ENCODE measurements around the gene FAM234B.

The FAM234B gene

DNA sequence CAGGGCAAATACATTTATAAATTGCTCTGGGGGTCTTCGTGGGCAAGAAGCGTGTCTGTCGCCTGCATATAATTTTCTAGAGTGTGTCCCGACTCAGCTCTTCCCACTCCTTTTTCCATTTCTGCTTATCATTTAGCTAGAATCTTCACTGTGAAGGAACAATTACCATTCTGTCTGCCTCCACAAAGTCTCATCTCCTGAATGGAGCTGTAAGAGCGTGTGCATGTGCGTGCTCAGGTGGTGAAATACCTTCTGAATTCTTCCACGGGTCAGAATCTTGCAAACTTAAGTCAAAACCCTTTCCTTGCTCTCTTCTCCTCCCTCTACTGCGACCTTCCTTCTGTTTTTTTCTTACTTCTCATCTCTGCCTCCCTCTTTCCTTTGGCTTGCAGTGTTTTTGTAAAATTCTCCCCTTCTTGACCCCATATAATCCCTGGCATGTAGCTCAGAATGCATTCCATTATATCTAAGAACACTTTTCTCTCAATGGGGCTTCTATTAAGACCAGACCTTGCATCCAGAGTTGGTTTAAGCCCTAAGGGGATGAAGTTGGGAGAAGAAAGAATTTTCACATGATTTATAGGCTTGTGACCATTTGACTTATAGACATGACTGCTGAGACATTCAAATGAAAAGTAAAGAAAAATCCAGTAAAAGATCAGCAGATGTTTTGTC, 84.2 kb downstream of the FAM234B start:
- POLR2A ChIA-PET: no interaction called here

DNA sequence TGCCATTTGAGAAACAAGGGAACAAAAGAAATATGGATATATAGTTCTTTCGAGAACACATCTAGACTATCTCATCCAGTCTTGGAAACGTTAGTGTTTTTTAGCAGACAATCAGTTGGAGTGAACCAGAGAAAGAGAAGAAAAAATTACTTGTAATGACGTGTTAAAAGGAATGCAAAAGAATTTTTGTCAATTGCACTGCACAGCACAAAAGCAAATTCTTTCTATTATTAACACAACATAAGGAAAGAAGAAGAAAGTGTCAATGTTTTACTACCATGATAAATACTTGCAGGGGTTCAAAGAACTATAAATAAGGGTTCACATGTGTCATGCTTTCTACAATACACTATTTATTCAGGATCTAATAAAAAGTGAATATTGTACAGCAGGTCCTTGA, 86.8 kb downstream of the FAM234B start:
- POLR2A ChIA-PET: no interaction called here
- TF ChIP-seq SUZ12 (IDR thresholded peaks at IDR 0.05): no peak
- no peak for TF ChIP-seq BHLHE40 (IDR thresholded peaks at IDR 0.05; ENCODE audit: borderline replicate concordance)
- TF ChIP-seq CTBP1 (IDR thresholded peaks at IDR 0.05; ENCODE audit: borderline replicate concordance): no peak
- CTCF ChIA-PET: no interaction called here
- no peak for DNase-seq (ENCODE audit: extremely low spot score)

More for the DNA sequence above, 84.2 kb downstream of the FAM234B start:
- TF ChIP-seq FOXM1 (IDR thresholded peaks at IDR 0.05; ENCODE audit: borderline replicate concordance) (no peak), CTBP1 (IDR thresholded peaks at IDR 0.05; ENCODE audit: borderline replicate concordance) (no peak)
- TF ChIP-seq, protein P1, sequence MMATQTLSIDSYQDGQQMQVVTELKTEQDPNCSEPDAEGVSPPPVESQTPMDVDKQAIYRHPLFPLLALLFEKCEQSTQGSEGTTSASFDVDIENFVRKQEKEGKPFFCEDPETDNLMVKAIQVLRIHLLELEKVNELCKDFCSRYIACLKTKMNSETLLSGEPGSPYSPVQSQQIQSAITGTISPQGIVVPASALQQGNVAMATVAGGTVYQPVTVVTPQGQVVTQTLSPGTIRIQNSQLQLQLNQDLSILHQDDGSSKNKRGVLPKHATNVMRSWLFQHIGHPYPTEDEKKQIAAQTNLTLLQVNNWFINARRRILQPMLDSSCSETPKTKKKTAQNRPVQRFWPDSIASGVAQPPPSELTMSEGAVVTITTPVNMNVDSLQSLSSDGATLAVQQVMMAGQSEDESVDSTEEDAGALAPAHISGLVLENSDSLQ (IDR thresholded peaks at IDR 0.05): peak; percentile 35; the same call in 1 of the 2 replicates
- no peak for DNase-seq (ENCODE audit: extremely low spot score)
- CTCF ChIA-PET: no interaction called here

Data from HEK293T (cell line).